ENCODE results near the gene HUS1.
"Not testable (repeated sequence)": the region's sequence is repeated elsewhere in the genome, so short reads cannot be mapped to it uniquely, and the experiment has no call there.

HUS1 gene

DNA sequence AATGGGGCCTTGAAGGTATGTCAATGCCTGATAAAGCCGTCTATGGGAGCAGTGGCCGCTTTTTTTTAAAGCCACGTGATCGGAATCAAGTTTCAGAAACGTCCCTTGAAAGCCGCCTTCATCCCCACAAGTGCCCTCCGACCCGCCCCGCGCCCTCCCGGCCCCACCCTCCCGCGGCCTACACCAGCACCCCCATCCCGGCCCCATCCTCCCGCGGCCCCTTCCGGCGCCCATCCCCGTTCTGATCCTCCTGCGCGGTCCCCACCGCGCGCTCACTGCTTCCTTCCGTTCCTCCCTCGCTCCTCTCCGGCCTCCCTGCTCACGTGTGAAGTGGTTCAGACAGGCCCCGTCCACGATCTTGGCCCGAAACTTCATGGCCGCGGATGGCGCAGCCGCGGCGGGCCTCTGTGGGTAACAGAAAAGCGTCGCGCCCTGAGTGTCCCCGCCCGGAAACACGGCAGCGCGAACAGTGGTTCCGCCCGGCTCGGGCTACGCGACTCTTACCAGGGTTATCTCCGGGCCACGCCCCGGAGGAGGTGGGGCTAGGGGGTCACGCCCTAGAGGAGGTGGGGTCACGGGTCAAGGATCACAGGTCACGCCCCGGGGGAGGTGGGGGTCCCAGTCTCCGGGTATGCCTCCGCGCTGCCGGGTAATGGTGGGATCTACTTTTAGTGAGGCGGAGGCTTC is at the start of gene HUS1:
HUS1 (minus strand) TSS at position 471 of the 687 bp plus-strand sequence; CDS start at position 375, 96 bp downstream.
- peak; percentile 87 for DNase-seq (ENCODE audit: low spot score)

DNA sequence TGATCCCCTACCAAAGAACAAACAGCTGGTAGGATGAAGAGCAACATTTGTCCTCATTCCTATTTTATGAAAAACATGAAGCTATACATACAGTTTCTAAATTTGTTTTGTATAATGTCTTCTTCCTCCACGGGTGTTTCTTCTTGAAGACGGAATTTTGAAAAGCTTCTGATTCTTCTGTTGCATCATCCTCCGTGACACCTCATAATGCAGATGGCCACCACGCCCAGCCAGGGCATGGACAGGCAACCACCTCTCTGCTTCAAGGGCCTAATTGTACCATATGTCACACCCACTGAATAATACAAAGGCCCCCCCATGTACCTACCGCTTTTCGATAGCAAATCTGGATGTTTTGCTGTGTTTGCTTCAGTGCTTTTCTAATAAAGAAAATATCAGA is 49.5 kb upstream of the HUS1 start, which contains the start of gene SUN3:
SUN3 (minus strand) TSS at position 170 of the 400 bp plus-strand sequence; CDS start at position 1, 169 bp downstream.
- no peak for DNase-seq (ENCODE audit: low spot score)

GRCh38 chr7:48025624-48026023 is 46.2 kb upstream of the HUS1 start:
- no peak for DNase-seq (ENCODE audit: low spot score)

GRCh38 chr7:48017674-48018073 is 38.3 kb upstream of the HUS1 start:
- DNase-seq (ENCODE audit: low spot score) = no peak

DNA sequence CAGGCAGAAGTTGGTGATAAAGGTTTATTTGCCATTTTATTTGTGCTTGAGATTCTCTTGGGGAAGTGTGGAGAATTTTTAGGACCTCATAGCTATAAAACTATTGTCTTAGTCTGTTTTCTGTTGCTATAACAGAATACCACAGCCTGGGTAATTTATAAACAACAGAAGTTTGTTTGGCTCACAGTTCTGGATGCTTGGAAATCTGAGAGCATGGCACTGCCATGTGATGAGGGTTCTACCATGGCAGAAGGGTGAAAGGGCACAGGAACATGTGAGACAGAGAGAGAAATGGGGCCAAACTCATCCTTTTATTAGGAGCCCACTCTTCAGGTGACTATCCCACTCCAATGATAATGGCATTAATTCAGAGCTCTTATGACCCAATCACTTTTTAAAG is 37.2 kb upstream of the HUS1 start:
- no peak for DNase-seq (ENCODE audit: low spot score)

DNA sequence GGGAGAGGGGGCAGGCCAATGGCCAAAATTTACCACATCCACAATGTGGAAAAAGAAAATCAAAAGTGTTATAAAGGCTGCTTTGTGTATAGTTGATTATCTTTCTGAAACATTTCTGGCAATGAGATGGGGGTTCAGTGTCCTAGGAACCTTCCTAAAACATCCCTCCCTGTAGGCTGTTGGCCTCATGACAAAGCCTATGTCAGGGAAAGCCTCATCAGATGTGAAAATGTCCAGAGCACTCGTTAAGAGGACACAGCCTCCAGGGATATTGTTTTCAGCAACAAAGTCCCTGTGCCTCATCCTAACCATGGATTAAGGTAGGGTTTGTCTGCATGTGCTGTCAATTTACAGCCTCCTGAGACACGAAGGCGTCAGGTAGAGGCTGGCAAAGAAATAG is 32.5 kb upstream of the HUS1 start:
- DNase-seq (ENCODE audit: low spot score) = no peak

- peak; percentile 33 for DNase-seq (ENCODE audit: low spot score)
Measured at GRCh38 chr7:48011323-48011722, 31.9 kb upstream of the HUS1 start.

- DNase-seq (ENCODE audit: low spot score) = no peak
Measured at GRCh38 chr7:48009954-48010353, 30.5 kb upstream of the HUS1 start.

GRCh38 chr7:48009257-48009656 is 29.8 kb upstream of the HUS1 start:
- no peak for DNase-seq (ENCODE audit: low spot score)

- DNase-seq (ENCODE audit: low spot score) = no peak
Measured at GRCh38 chr7:48006866-48007265, 27.5 kb upstream of the HUS1 start.

GRCh38 chr7:48004638-48005037 is 25.2 kb upstream of the HUS1 start:
- no peak for DNase-seq (ENCODE audit: low spot score)

- no peak for DNase-seq (ENCODE audit: low spot score)
Measured at GRCh38 chr7:48004032-48004431, 24.6 kb upstream of the HUS1 start.

DNA sequence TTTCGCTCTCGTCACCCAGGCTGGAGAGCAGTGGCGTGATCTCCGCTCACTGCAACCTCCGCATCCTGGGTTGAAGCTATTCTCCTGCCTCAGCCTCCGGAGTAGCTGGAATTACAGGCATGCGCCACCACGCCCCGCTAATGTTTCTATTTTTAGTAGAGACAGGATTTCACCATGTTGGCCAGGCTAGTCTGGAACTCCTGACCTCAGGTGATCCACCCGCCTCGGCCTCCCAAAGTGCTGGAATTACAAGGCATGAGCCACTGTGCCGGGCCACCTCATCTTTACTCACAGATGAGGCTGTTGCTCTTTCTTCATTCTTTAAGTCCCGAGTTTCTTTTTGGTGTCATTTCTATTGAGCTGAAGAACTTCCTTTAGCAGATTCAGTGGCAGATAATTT is 20.7 kb upstream of the HUS1 start:
- not testable (repeated sequence) for DNase-seq (ENCODE audit: low spot score)

DNA sequence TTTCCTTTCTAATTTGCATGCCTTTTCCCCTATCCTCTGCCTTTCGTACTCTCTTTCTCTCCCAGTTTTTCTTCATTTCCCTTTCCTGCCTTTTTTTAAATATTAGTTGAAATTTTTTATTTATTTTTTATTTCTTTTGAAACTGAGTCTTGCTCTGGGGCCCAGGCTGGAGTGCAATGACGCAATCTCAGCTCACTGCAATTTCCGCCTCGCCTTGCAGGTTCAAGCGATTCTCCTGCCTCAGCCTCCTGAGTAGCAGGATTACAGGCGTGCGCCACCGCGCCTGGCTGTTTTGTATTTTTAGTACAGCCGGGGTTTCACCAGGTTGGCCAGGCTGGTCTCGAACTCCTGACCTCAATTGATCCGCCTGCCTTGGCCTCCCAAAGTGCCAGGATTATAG is 20.0 kb upstream of the HUS1 start:
- DNase-seq (ENCODE audit: low spot score) = no peak

DNA sequence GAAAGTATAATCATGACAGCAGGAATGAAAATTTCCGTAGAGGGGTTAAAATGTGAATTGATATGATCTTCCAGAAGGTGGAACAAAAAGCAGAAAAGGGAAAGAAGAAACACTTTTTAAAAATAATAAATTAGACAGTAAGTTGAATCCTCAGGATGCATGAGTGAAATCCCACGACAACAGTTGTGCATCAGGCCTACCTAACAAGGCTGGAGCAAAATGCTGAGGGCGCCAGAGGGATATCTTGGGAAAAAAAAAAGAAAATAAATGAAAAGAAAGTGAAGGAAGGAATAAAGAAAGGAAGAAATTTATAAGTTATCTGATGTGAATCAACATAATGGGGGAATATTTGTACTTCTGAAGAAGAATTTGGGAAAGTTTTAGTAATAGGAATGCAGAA is 13.0 kb upstream of the HUS1 start:
- DNase-seq (ENCODE audit: low spot score) = no peak

GRCh38 chr7:47991741-47992311 is 12.4 kb upstream of the HUS1 start:
- DNase-seq (ENCODE audit: low spot score) = peak; percentile 77

DNA sequence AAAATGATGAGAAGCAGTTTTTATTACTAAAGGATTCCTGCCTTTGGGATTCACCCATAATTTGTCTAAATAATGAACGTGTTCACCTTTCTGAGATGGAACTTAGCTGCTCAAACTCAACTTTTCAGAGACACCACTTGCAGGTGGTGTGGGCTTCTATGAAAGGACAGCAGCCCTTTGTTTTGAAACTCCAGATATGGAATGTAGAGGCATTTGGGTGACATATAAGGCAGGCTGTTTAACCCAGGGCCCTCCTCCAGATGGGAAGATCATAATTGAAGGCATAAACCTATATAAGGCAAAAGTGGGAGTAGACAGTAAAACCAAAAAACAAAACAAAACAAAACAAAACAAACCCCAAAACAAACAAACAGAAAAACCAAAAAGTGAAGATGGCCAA is 11.9 kb upstream of the HUS1 start:
- DNase-seq (ENCODE audit: low spot score) = no peak

GRCh38 chr7:47990592-47990991 is 11.2 kb upstream of the HUS1 start:
- DNase-seq (ENCODE audit: low spot score) = no peak

DNA sequence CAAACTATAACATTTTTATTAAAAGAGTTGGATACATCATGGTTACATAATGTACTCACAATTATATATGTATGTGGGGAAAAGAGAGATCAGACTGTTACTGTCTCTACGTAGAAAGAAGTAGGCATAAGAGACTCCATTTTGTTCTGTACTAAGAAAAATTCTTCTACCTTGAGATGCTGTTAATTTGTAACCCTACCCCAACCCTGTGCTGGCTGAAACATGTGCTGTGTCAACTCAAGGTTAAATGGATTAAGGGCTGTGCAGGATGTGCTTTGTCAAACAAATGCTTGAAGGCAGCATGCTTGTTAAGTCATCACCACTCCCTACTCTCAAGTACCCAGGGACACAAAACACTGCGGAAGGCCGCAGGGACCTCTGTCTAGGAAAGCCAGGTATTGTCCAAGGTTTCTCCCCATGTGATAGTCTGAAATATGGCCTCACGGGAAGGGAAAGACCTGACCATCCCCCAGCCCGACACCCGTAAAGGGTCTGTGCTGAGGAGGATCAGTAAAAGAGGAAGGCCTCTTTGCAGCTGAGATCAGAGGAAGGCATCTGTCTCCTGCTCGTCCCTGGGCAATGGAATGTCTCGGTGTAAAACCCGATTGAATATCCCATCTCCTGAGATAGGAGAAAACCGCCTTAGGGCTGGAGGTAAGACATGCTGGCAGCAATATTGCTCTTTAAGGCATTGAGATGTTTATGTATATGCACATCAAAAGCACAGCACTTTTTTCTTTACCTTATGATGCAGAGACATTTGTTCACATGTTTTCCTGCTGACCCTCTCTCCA is 10.4 kb upstream of the HUS1 start:
- DNase-seq (ENCODE audit: low spot score) = not testable (repeated sequence)

DNA sequence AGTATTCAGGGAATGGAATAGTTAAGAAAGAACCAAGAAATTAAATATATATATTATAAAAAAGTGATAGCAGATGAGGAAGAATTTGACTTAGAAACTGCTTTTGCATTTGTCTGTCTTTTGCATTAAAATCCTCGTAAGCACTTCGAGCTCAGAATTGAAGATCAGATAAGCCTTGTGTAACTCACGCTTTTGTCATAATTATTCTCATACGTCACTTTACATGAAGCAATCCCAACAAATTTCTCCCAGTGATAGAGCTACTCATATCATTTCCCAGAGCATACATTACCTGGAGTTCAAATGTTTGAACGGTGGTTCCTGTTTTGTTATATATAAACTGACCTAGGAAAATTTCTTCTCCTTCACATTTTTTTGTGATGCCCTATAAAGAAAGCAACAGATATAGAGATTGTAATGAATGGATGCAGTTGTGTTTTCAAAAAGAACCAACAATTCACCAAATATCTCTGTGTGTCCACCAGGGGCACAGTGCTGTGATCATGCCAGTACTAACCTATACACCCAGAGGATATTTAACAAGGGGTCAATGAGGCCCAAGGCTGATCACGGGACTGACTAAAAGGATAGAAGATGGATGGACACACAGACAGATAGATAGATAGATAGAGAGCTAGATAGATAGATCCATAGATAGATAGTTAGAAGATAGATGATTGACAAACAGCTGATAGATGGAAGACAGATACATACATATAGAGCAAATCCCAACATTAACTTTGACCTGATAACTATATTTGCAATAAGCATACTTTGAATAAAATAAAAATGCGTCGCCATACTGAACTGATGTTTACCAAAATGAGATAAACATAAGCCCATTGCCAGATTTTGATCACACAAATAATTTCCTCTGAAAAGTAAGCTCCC is 9.3 kb upstream of the HUS1 start:
- DNase-seq (ENCODE audit: low spot score) = no peak

GRCh38 chr7:47982610-47983009 is 3.2 kb upstream of the HUS1 start:
- no peak for DNase-seq (ENCODE audit: low spot score)

DNA sequence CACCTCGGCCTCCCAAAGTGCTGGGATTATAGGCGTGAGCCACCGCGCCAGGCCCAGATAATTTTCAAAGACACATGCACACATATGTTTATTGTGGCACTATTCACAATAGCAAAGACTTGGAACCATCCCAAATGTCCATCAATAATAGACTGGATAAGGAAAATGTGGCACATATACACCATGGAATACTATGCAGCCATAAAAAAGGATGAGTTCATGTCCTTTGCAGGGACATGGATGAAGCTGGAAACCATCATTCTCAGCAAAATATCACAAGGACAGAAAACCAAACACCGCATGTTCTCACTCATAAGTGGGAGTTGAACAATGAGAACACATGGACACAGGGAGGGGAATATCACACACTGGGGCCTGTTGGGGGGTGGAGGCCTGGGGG is 1.2 kb upstream of the HUS1 start:
- not testable (repeated sequence) for DNase-seq (ENCODE audit: low spot score)

All from pons (tissue), 1 donor.